A673 (cell line): ENCODE measurements around the gene GP5. TPM values are rescaled to one million over a fixed set of nuclear protein-coding genes. Genes with fewer than 3 reads are reported as not detected.

ENCODE experiments used
- BruUV-seq: library from RNA; stranded (reverse); fragments of 400-500 nt; replicated peaks from 2 replicates; lab custom pipeline; 2021; lab: Mats Ljungman, UMichigan
- CTCF ChIA-PET: fragments of 300-600 bp; sonication (Branson Sonifier 250); formaldehyde crosslinking; loops from one replicate; lab custom pipeline; 2022; ENCODE audit warnings: antibody characterized with exemption; lab: Charles Lee
- POLR2A ChIA-PET: fragments of 300-600 bp; sonication (Branson Sonifier 250); formaldehyde crosslinking; loops from one replicate; lab custom pipeline; 2022; ENCODE audit warnings: antibody characterized with exemption; ENCODE audit not compliant: low non-redundant PET; lab: Charles Lee
- DNase-seq: peaks from one replicate; pipeline ENCODE4 v3.0.0-alpha.2; 2015; ENCODE audit warnings: low spot score
- H3K27ac ChIP-seq: fragments of 200-600 bp; sonication (generic); 2 replicates; pipeline ENCODE4 v1.5.1; 2016; ENCODE audit warnings: mixed run types, low read depth, mild to moderate bottlenecking, mixed read lengths, antibody characterized with exemption, low read length; ENCODE audit not compliant: poor library complexity, severe bottlenecking
- H3K27me3 ChIP-seq: fragments of 200-600 bp; sonication (generic); replicated peaks from 2 replicates; pipeline ENCODE4 v1.6.1; 2017; ENCODE audit warnings: mixed run types, low read depth, mild to moderate bottlenecking, mixed read lengths, antibody characterized with exemption, low read length; ENCODE audit not compliant: insufficient read depth, poor library complexity
- H3K36me3 ChIP-seq: fragments of 200-600 bp; sonication (generic); 2 replicates; pipeline ENCODE4 v1.6.1; 2016; ENCODE audit warnings: mixed run types, mild to moderate bottlenecking, mixed read lengths, antibody characterized with exemption, low read length; ENCODE audit not compliant: insufficient read depth, poor library complexity, severe bottlenecking
- H3K4me1 ChIP-seq: fragments of 200-600 bp; sonication (generic); 2 replicates; pipeline ENCODE4 v1.6.1; 2017; ENCODE audit warnings: mixed run types, mild to moderate bottlenecking, mixed read lengths, antibody characterized with exemption, low read length; ENCODE audit not compliant: insufficient read depth, poor library complexity, severe bottlenecking
- H3K4me3 ChIP-seq: fragments of 200-600 bp; sonication (generic); 2 replicates; pipeline ENCODE4 v1.5.1; 2016; ENCODE audit warnings: low read depth, mixed run types, mild to moderate bottlenecking, mixed read lengths, low read length; ENCODE audit not compliant: poor library complexity, severe bottlenecking
- H3K9me3 ChIP-seq: fragments of 200-600 bp; sonication (generic); 2 replicates; pipeline ENCODE4 v1.6.1; 2016; ENCODE audit warnings: mixed run types, low read depth, mild to moderate bottlenecking, mixed read lengths, antibody characterized with exemption, low read length; ENCODE audit not compliant: poor library complexity, severe bottlenecking
- CTCF ChIP-seq: fragments of 300-800, 200-600 bp; sonication (generic); conservative IDR thresholded peaks from 2 replicates; pipeline ENCODE4 v1.5.1; 2017; ENCODE audit warnings: low read depth, mild to moderate bottlenecking, antibody characterized with exemption, low read length, moderate library complexity, mixed read lengths
- EZH2 ChIP-seq: fragments of 200-600 bp; sonication (generic); IDR thresholded peaks from 2 replicates; pipeline ENCODE4 v1.6.1; 2017; ENCODE audit warnings: borderline replicate concordance, low read depth, mild to moderate bottlenecking, mixed read lengths, antibody characterized with exemption, low read length; ENCODE audit not compliant: poor library complexity, severe bottlenecking
- intact Hi-C: fragments of 100-400 bp; cut with micrococcal nuclease; formaldehyde crosslinking; loops from one replicate; pipeline ENCODE4 v1.10.0; 2022; ENCODE audit not compliant: unreplicated experiment
- total RNA-seq: library from RNA; stranded (reverse); gene quantifications from 2 replicates; pipeline ENCODE4 v1.2.3, GENCODE V29; 2021

The GP5 gene
- total RNA-seq, 1 experiment from 2014 or later = 0.11 TPM

- ChIA-PET CTCF (no interaction called here), POLR2A (interaction anchor here (0.6 kb wide), 1 partner anchor 26 kb away, joined by 4 read pairs; no protein-coding TSS in a partner anchor)
- Histone ChIP-seq H3K9me3 (no peaks in the 10 kb centered on the region), H3K27me3 (no peaks in the 10 kb centered on the region), H3K4me1 (no peaks in the 10 kb centered on the region), H3K27ac (no peak overlapping the region), H3K36me3 (no peaks in the 10 kb centered on the region), H3K4me3 (no peak overlapping the region)
- BruUV-seq = no TSS peak
- DNase-seq = no peak
- TF ChIP-seq EZH2 (no peak), CTCF (no peak)
- intact Hi-C loops = no loop called here
These were observed 41.4 kb downstream of the GP5 start for GRCh38 chr3:194357681-194358080.

GRCh38 chr3:194355379-194355778 lies 43.7 kb downstream of the GP5 start:
- intact Hi-C loops = no loop called here
- H3K36me3 ChIP-seq = no peaks in the 10 kb centered on the region
- H3K4me3 ChIP-seq = no peak overlapping the region
- H3K9me3 ChIP-seq = no peaks in the 10 kb centered on the region
- ChIA-PET CTCF (no interaction called here), POLR2A (no interaction called here)
- H3K27me3 ChIP-seq = no peaks in the 10 kb centered on the region
- no TSS peak for BruUV-seq
- no peak for DNase-seq
- peaks cover 11% of the 10 kb centered on the region for H3K4me1 ChIP-seq
- TF ChIP-seq EZH2 = no peak
- TF ChIP-seq CTCF = no peak
- no peak overlapping the region for H3K27ac ChIP-seq

GRCh38 chr3:194354315-194354714 lies 44.8 kb downstream of the GP5 start:
- POLR2A ChIA-PET = no interaction called here
- DNase-seq = no peak
- Histone ChIP-seq H3K9me3 (no peaks in the 10 kb centered on the region), H3K4me1 (peaks cover 17% of the 10 kb centered on the region), H3K4me3 (no peak overlapping the region), H3K27ac (no peak overlapping the region), H3K36me3 (no peaks in the 10 kb centered on the region), H3K27me3 (no peaks in the 10 kb centered on the region)
- no TSS peak for BruUV-seq
- intact Hi-C loops = no loop called here
- CTCF ChIA-PET = no interaction called here
- TF ChIP-seq CTCF (no peak), EZH2 (no peak)
